GM23338 (cell line): ENCODE results near the gene SMIM10L1. TPM values are rescaled to one million over a fixed set of nuclear protein-coding genes. Genes with fewer than 3 reads are reported as not detected.

ENCODE experiments used
- ATAC-seq: fragments of 200-7000 bp; cut with Tn5 transposase; 3 replicates; pipeline ENCODE4 v1.9.1; 2020
- DNase-seq: peaks from one replicate; pipeline ENCODE4 v3.0.0-alpha.2; 2015; ENCODE audit warnings: low spot score
- H2AFZ ChIP-seq: fragments of 200-600 bp; sonication (generic); 2 replicates; pipeline ENCODE4 v1.8.0; 2016; ENCODE audit warnings: antibody characterized with exemption, mild to moderate bottlenecking, moderate library complexity
- H3F3A ChIP-seq: fragments of 200-600 bp; sonication (generic); replicated peaks from 2 replicates; pipeline ENCODE4 v1.8.0; 2017; ENCODE audit warnings: antibody characterized with exemption, mixed run types, low read depth
- H3K27ac ChIP-seq: fragments of 200-600 bp; sonication (generic); 2 replicates; pipeline ENCODE4 v1.6.1; 2016; ENCODE audit warnings: low read depth
- H3K27me3 ChIP-seq: fragments of 200-600 bp; sonication (generic); 2 replicates; pipeline ENCODE4 v1.8.0; 2016; ENCODE audit warnings: mild to moderate bottlenecking, mixed run types, moderate library complexity; ENCODE audit not compliant: insufficient read depth
- H3K36me3 ChIP-seq: fragments of 200-600 bp; sonication (generic); 2 replicates; pipeline ENCODE4 v1.8.0; 2016; ENCODE audit warnings: mild to moderate bottlenecking; ENCODE audit not compliant: insufficient read depth
- H3K4me1 ChIP-seq: fragments of 200-600 bp; sonication (generic); 2 replicates; pipeline ENCODE4 v1.8.0; 2016; ENCODE audit warnings: mild to moderate bottlenecking, moderate library complexity; ENCODE audit not compliant: insufficient read depth
- H3K4me2 ChIP-seq: fragments of 200-600 bp; sonication (generic); 2 replicates; pipeline ENCODE4 v1.7.1; 2017; ENCODE audit warnings: mixed run types
- H3K4me3 ChIP-seq: fragments of 200-600 bp; sonication (generic); 2 replicates; pipeline ENCODE4 v1.6.1; 2016; ENCODE audit warnings: mixed run types
- H3K79me2 ChIP-seq: fragments of 200-600 bp; sonication (generic); replicated peaks from 2 replicates; pipeline ENCODE4 v1.8.0; 2017; ENCODE audit warnings: mild to moderate bottlenecking; ENCODE audit not compliant: insufficient read depth
- H3K9me2 ChIP-seq: fragments of 200-600 bp; sonication (generic); 2 replicates; pipeline ENCODE4 v1.8.0; 2017; ENCODE audit not compliant: insufficient read depth
- H4K20me1 ChIP-seq: fragments of 200-600 bp; sonication (generic); replicated peaks from 2 replicates; pipeline ENCODE4 v1.8.0; 2017; ENCODE audit warnings: mild to moderate bottlenecking; ENCODE audit not compliant: insufficient read depth
- H3K27ac Mint-ChIP-seq: 2 replicates; pipeline ENCODE4 v1.8.0; 2020; ENCODE audit warnings: inconsistent platforms, mild to moderate bottlenecking, moderate library complexity, mixed read lengths
- H3K27me3 Mint-ChIP-seq: 3 replicates; pipeline ENCODE4 v1.8.0; 2022; ENCODE audit warnings: low read depth, mild to moderate bottlenecking, moderate library complexity, mixed read lengths, inconsistent platforms; ENCODE audit not compliant: insufficient read depth, poor library complexity
- H3K36me3 Mint-ChIP-seq: 3 replicates; pipeline ENCODE4 v1.8.0; 2021; ENCODE audit warnings: low read depth, mild to moderate bottlenecking, inconsistent platforms, moderate library complexity, mixed read lengths
- H3K4me1 Mint-ChIP-seq: 3 replicates; pipeline ENCODE4 v1.8.0; 2020; ENCODE audit warnings: mild to moderate bottlenecking, inconsistent platforms, mixed read lengths
- H3K4me3 Mint-ChIP-seq: 3 replicates; pipeline ENCODE4 v1.8.0; 2021; ENCODE audit warnings: moderate library complexity, mild to moderate bottlenecking, inconsistent platforms, mixed read lengths
- H3K9me3 Mint-ChIP-seq: 3 replicates; pipeline ENCODE4 v1.8.0; 2020; ENCODE audit warnings: moderate library complexity, mild to moderate bottlenecking, inconsistent platforms, mixed read lengths
- CREB1 ChIP-seq: fragments of 250-450 bp; sonication (Bioruptor Pico); IDR thresholded peaks from 2 replicates; pipeline ENCODE4 v1.5.0; 2020; ENCODE audit warnings: low read depth, mild to moderate bottlenecking, moderate library complexity
- EZH2 ChIP-seq: fragments of 200-600 bp; sonication (generic); IDR thresholded peaks from one replicate; pipeline ENCODE4 v1.8.0; 2017; ENCODE audit warnings: antibody characterized with exemption, mild to moderate bottlenecking, low read depth; ENCODE audit not compliant: unreplicated experiment
- EZH2phosphoT487 ChIP-seq: fragments of 200-600 bp; sonication (generic); IDR thresholded peaks from one replicate; pipeline ENCODE4 v1.8.1; 2018; ENCODE audit warnings: antibody characterized with exemption; ENCODE audit not compliant: unreplicated experiment
- JUNB ChIP-seq: IDR thresholded peaks from one replicate; pipeline ENCODE4 v1.6.1; 2016; ENCODE audit warnings: antibody characterized with exemption; ENCODE audit not compliant: unreplicated experiment
- NANOG ChIP-seq: IDR thresholded peaks from 2 replicates; pipeline ENCODE4 v1.6.1; 2016; ENCODE audit warnings: antibody characterized with exemption, borderline replicate concordance
- POLR2AphosphoS5 ChIP-seq: IDR thresholded peaks from 2 replicates; pipeline ENCODE4 v1.6.1; 2016; ENCODE audit warnings: antibody characterized with exemption, low read depth
- STAT1 ChIP-seq: IDR thresholded peaks from one replicate; pipeline ENCODE4 v1.6.1; 2016; ENCODE audit warnings: antibody characterized with exemption; ENCODE audit not compliant: unreplicated experiment
- ZNF114 ChIP-seq: fragments of 250-450 bp; sonication (Bioruptor Pico); IDR thresholded peaks from 2 replicates; pipeline ENCODE4 v1.5.0; 2020; ENCODE audit warnings: mild to moderate bottlenecking, moderate library complexity
- ZNF331 ChIP-seq: fragments of 250-450 bp; sonication (Bioruptor Pico); IDR thresholded peaks from 2 replicates; pipeline ENCODE4 v1.5.0; 2020; ENCODE audit warnings: low read depth, mild to moderate bottlenecking, moderate library complexity
- polyA plus RNA-seq: library from polyadenylated mRNA; unstranded; fragments of >200 nt; fragmentation: Nextera tagmentation; extraction: Ambion mirVana; gene quantifications from 2 replicates; pipeline ENCODE4 v1.2.1, GENCODE V29; 2016
- total RNA-seq: library from RNA; depleted of rRNA; stranded (reverse); fragments of >200 nt; shearing (Covaris generic); gene quantifications from 2 replicates; pipeline ENCODE4 v1.2.3, GENCODE V29; 2014
- TF ChIP-seq, protein P1 (sequence below), 2 experiments: fragments of 200-600 bp in 1 of 2; sonication (generic) in 1 of 2; conservative IDR thresholded peaks; 2 replicates each; pipeline versions ENCODE4 v1.5.1 to v1.6.1; 2016 to 2017; ENCODE audit warnings: antibody characterized with exemption in 2 of 2, low read depth in 2 of 2, mild to moderate bottlenecking in 2 of 2, moderate library complexity in 1 of 2
- TF ChIP-seq, protein P2 (sequence below): fragments of 250-450 bp; sonication (Bioruptor Pico); IDR thresholded peaks from 2 replicates; pipeline ENCODE4 v1.5.0; 2020; ENCODE audit warnings: mild to moderate bottlenecking, moderate library complexity
- TF ChIP-seq, protein P3 (sequence below): IDR thresholded peaks from 2 replicates; pipeline ENCODE4 v1.6.1; 2016; ENCODE audit warnings: antibody characterized with exemption
- TF ChIP-seq, protein P4 (sequence below): IDR thresholded peaks from one replicate; pipeline ENCODE4 v1.6.1; 2018; ENCODE audit warnings: antibody characterized with exemption; ENCODE audit not compliant: unreplicated experiment

Gene SMIM10L1
- total and polyA plus RNA-seq, 2 experiments from 2014 or later: 9.3 to 22.0 TPM

DNA sequence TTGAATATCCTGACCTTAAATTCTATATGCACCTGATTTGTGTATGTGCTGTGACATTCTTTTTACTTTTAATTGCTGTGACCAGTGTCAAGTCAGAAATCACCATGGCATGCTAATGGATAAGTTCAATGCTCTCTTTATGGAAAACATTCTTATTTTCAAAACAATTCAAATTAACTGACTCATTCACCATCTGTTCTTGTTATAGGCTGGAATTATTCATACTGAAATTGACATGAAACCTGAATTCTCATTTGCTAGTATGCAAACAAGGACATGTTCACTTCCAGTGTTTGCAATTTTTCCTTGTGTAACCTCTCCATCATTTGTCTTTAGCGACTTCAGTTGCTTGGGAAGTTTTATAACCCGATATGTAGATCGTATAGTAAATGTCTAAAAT lies 36.7 kb upstream of the SMIM10L1 start, which contains the start of gene TAS2R30:
TSS of gene TAS2R30 (minus strand) at position 340 of the 400 bp plus-strand sequence. CDS start 400 bp downstream, outside the sequence.
- Mint-ChIP-seq H3K4me1 (0 out of 3 replicates have a peak, but pooled peaks cover 3% of the 10 kb centered on the region), H3K27ac (no peak within 1 kb of the TSS; the same call in 1 of the 2 replicates), H3K4me3 (no peak within 1 kb of the TSS), H3K27me3 (no peaks in the 10 kb centered on the region), H3K36me3 (peaks cover 4% of the 10 kb centered on the region; the same call in 2 of the 3 replicates), H3K9me3 (no peaks in the 10 kb centered on the region)
- no peak within 1 kb of the TSS for H3K4me3 ChIP-seq
- peaks cover 4% of the 10 kb centered on the region for H4K20me1 ChIP-seq
- no peak within 1 kb of the TSS for H3K4me2 ChIP-seq
- DNase-seq: no peak
- no peaks in the 10 kb centered on the region for H3K9me2 ChIP-seq
- no peak for ATAC-seq
- no peaks in the 10 kb centered on the region for H3F3A ChIP-seq
- TF ChIP-seq ZNF114 (CRISPR knock-in tag) (no peak), NANOG (no peak), STAT1 (no peak), POLR2AphosphoS5 (no peak), ZNF331 (CRISPR knock-in tag) (no peak), JUNB (no peak), CREB1 (CRISPR knock-in tag) (no peak), EZH2phosphoT487 (no peak), EZH2 (no peak)
- TF ChIP-seq, protein P1, sequence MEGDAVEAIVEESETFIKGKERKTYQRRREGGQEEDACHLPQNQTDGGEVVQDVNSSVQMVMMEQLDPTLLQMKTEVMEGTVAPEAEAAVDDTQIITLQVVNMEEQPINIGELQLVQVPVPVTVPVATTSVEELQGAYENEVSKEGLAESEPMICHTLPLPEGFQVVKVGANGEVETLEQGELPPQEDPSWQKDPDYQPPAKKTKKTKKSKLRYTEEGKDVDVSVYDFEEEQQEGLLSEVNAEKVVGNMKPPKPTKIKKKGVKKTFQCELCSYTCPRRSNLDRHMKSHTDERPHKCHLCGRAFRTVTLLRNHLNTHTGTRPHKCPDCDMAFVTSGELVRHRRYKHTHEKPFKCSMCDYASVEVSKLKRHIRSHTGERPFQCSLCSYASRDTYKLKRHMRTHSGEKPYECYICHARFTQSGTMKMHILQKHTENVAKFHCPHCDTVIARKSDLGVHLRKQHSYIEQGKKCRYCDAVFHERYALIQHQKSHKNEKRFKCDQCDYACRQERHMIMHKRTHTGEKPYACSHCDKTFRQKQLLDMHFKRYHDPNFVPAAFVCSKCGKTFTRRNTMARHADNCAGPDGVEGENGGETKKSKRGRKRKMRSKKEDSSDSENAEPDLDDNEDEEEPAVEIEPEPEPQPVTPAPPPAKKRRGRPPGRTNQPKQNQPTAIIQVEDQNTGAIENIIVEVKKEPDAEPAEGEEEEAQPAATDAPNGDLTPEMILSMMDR (conservative IDR thresholded peaks at IDR 0.05; ENCODE audit: low read depth in 2 of 2): no peak
- TF ChIP-seq, protein P2, sequence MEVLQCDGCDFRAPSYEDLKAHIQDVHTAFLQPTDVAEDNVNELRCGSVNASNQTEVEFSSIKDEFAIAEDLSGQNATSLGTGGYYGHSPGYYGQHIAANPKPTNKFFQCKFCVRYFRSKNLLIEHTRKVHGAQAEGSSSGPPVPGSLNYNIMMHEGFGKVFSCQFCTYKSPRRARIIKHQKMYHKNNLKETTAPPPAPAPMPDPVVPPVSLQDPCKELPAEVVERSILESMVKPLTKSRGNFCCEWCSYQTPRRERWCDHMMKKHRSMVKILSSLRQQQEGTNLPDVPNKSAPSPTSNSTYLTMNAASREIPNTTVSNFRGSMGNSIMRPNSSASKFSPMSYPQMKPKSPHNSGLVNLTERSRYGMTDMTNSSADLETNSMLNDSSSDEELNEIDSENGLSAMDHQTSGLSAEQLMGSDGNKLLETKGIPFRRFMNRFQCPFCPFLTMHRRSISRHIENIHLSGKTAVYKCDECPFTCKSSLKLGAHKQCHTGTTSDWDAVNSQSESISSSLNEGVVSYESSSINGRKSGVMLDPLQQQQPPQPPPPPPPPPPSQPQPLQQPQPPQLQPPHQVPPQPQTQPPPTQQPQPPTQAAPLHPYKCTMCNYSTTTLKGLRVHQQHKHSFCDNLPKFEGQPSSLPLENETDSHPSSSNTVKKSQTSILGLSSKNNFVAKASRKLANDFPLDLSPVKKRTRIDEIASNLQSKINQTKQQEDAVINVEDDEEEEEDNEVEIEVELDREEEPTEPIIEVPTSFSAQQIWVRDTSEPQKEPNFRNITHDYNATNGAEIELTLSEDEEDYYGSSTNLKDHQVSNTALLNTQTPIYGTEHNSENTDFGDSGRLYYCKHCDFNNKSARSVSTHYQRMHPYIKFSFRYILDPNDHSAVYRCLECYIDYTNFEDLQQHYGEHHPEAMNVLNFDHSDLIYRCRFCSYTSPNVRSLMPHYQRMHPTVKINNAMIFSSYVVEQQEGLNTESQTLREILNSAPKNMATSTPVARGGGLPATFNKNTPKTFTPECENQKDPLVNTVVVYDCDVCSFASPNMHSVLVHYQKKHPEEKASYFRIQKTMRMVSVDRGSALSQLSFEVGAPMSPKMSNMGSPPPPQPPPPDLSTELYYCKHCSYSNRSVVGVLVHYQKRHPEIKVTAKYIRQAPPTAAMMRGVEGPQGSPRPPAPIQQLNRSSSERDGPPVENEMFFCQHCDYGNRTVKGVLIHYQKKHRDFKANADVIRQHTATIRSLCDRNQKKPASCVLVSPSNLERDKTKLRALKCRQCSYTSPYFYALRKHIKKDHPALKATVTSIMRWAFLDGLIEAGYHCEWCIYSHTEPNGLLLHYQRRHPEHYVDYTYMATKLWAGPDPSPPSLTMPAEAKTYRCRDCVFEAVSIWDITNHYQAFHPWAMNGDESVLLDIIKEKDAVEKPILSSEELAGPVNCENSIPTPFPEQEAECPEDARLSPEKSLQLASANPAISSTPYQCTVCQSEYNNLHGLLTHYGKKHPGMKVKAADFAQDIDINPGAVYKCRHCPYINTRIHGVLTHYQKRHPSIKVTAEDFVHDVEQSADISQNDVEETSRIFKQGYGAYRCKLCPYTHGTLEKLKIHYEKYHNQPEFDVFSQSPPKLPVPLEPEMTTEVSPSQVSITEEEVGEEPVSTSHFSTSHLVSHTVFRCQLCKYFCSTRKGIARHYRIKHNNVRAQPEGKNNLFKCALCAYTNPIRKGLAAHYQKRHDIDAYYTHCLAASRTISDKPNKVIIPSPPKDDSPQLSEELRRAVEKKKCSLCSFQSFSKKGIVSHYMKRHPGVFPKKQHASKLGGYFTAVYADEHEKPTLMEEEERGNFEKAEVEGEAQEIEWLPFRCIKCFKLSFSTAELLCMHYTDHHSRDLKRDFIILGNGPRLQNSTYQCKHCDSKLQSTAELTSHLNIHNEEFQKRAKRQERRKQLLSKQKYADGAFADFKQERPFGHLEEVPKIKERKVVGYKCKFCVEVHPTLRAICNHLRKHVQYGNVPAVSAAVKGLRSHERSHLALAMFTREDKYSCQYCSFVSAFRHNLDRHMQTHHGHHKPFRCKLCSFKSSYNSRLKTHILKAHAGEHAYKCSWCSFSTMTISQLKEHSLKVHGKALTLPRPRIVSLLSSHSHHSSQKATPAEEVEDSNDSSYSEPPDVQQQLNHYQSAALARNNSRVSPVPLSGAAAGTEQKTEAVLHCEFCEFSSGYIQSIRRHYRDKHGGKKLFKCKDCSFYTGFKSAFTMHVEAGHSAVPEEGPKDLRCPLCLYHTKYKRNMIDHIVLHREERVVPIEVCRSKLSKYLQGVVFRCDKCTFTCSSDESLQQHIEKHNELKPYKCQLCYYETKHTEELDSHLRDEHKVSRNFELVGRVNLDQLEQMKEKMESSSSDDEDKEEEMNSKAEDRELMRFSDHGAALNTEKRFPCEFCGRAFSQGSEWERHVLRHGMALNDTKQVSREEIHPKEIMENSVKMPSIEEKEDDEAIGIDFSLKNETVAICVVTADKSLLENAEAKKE (CRISPR knock-in tag): no peak
- TF ChIP-seq, protein P3, sequence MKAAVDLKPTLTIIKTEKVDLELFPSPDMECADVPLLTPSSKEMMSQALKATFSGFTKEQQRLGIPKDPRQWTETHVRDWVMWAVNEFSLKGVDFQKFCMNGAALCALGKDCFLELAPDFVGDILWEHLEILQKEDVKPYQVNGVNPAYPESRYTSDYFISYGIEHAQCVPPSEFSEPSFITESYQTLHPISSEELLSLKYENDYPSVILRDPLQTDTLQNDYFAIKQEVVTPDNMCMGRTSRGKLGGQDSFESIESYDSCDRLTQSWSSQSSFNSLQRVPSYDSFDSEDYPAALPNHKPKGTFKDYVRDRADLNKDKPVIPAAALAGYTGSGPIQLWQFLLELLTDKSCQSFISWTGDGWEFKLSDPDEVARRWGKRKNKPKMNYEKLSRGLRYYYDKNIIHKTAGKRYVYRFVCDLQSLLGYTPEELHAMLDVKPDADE: no peak
- TF ChIP-seq, protein P4, sequence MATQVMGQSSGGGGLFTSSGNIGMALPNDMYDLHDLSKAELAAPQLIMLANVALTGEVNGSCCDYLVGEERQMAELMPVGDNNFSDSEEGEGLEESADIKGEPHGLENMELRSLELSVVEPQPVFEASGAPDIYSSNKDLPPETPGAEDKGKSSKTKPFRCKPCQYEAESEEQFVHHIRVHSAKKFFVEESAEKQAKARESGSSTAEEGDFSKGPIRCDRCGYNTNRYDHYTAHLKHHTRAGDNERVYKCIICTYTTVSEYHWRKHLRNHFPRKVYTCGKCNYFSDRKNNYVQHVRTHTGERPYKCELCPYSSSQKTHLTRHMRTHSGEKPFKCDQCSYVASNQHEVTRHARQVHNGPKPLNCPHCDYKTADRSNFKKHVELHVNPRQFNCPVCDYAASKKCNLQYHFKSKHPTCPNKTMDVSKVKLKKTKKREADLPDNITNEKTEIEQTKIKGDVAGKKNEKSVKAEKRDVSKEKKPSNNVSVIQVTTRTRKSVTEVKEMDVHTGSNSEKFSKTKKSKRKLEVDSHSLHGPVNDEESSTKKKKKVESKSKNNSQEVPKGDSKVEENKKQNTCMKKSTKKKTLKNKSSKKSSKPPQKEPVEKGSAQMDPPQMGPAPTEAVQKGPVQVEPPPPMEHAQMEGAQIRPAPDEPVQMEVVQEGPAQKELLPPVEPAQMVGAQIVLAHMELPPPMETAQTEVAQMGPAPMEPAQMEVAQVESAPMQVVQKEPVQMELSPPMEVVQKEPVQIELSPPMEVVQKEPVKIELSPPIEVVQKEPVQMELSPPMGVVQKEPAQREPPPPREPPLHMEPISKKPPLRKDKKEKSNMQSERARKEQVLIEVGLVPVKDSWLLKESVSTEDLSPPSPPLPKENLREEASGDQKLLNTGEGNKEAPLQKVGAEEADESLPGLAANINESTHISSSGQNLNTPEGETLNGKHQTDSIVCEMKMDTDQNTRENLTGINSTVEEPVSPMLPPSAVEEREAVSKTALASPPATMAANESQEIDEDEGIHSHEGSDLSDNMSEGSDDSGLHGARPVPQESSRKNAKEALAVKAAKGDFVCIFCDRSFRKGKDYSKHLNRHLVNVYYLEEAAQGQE: no peak
- no peaks in the 10 kb centered on the region for H3K4me1 ChIP-seq
- no peaks in the 10 kb centered on the region for H3K36me3 ChIP-seq
- no peaks in the 10 kb centered on the region for H3K27me3 ChIP-seq
- peaks cover 89% of the 10 kb centered on the region for H3K79me2 ChIP-seq
- no peak within 1 kb of the TSS for H2AFZ ChIP-seq
- no peak within 1 kb of the TSS for H3K27ac ChIP-seq
